ENCODE measurements around the gene CLSTN1.

Gene CLSTN1

GRCh38 chr1:9680091-9680490 lies 143.7 kb downstream of the CLSTN1 start:
- no peak for DNase-seq
- intact Hi-C loops (cut with DNase I), result no loop called here

Measured in head of caudate nucleus (tissue), 42 donors.